Activated CD8-positive, alpha-beta memory T cell treated with anti-CD3 and anti-CD28 coated beads, Interleukin-2, amount 50 U/mL, for 24 hours (primary cell): ENCODE data around the gene BARD1.
"Not testable (repeated sequence)": the region's sequence is repeated elsewhere in the genome, so short reads cannot be mapped to it uniquely, and the experiment has no call there.

Source experiments
- DNase-seq: peaks from one replicate; pipeline ENCODE4 v3.0.0-alpha.2; 2020; ENCODE audit errors: extremely low read depth

The BARD1 gene

GRCh38 chr2:214765180-214765579 is 44.3 kb downstream of the BARD1 start:
- DNase-seq = no peak

GRCh38 chr2:214753455-214753854 is 56.0 kb downstream of the BARD1 start:
- no peak for DNase-seq

GRCh38 chr2:214750529-214750928 is 59.0 kb downstream of the BARD1 start:
- DNase-seq = no peak

- no peak for DNase-seq
Measured at GRCh38 chr2:214747992-214748391, 61.5 kb downstream of the BARD1 start.

GRCh38 chr2:214742119-214742518 is 67.4 kb downstream of the BARD1 start:
- DNase-seq = no peak

GRCh38 chr2:214740867-214741395 is 68.6 kb downstream of the BARD1 start:
- DNase-seq = no peak

GRCh38 chr2:214737188-214737587 is 72.3 kb downstream of the BARD1 start:
- DNase-seq = no peak

GRCh38 chr2:214730800-214731407 is 78.6 kb downstream of the BARD1 start:
- no peak for DNase-seq

- no peak for DNase-seq
Measured at GRCh38 chr2:214730248-214730647, 79.2 kb downstream of the BARD1 start.

- DNase-seq = no peak
Measured at GRCh38 chr2:214724741-214725140, 84.7 kb downstream of the BARD1 start.

GRCh38 chr2:214717837-214718236 is 91.6 kb downstream of the BARD1 start:
- DNase-seq = not testable (repeated sequence)

- DNase-seq = no peak
Measured at GRCh38 chr2:214716811-214717560, 92.5 kb downstream of the BARD1 start.

GRCh38 chr2:214715025-214715424 is 94.5 kb downstream of the BARD1 start:
- no peak for DNase-seq

GRCh38 chr2:214713080-214713830 is 96.2 kb downstream of the BARD1 start:
- DNase-seq = no peak

- DNase-seq = no peak
Measured at GRCh38 chr2:214710729-214711128, 98.8 kb downstream of the BARD1 start.

GRCh38 chr2:214706986-214707385 is 102.5 kb downstream of the BARD1 start:
- no peak for DNase-seq

- DNase-seq = no peak
Measured at GRCh38 chr2:214699236-214699635, 110.2 kb downstream of the BARD1 start.

- DNase-seq = no peak
Measured at GRCh38 chr2:214696681-214697080, 112.8 kb downstream of the BARD1 start.

GRCh38 chr2:214695789-214696188 is 113.7 kb downstream of the BARD1 start:
- no peak for DNase-seq

- not testable (repeated sequence) for DNase-seq
Measured at GRCh38 chr2:214683557-214683956, 125.9 kb downstream of the BARD1 start.

GRCh38 chr2:214679736-214680135 is 129.7 kb downstream of the BARD1 start:
- DNase-seq = no peak

GRCh38 chr2:214676421-214677089 is 132.9 kb downstream of the BARD1 start:
- DNase-seq = no peak
